Esophagus mucosa (tissue), 1 donor: ENCODE measurements around the gene SETD2. TPM values are rescaled to one million over a fixed set of nuclear protein-coding genes. Genes with fewer than 3 reads are reported as not detected.

Source experiments
- total RNA-seq: library from RNA; stranded (reverse); gene quantifications from one replicate; pipeline ENCODE4 v1.2.4, GENCODE V29; 2023
- donor health status: DM: yes; HTN: yes; CAD: no.

Gene SETD2
- total RNA-seq, 1 donor from 2014 or later: 26.6 TPM

Other genes with a start within 250 kb of the SETD2 start
- 50.2 TPM for gene CCDC12, start 187.4 kb downstream of the SETD2 start, total RNA-seq
- gene NBEAL2, start 184.4 kb downstream of the SETD2 start, total RNA-seq: 117 TPM
- gene KIF9, start 118.7 kb upstream of the SETD2 start, total RNA-seq: 4.4 TPM
- 24.2 TPM for gene KLHL18, start 118.8 kb upstream of the SETD2 start, total RNA-seq
- gene PTPN23, start 216.9 kb upstream of the SETD2 start, total RNA-seq: 26.1 TPM